Mesenchymal stem cell (in vitro differentiated cells and primary cell): ENCODE data around the gene GRIN1.

Experiments used
- DNase-seq: peaks from one replicate; pipeline ENCODE4 v3.0.0-alpha.2; 2013
- H2AFZ ChIP-seq: one replicate; pipeline ENCODE4 v1.6.1; 2013; ENCODE audit warnings: low read depth, mild to moderate bottlenecking, control low read depth, inconsistent platforms, low read length, moderate library complexity
- H2AK5ac ChIP-seq: 2 replicates; pipeline ENCODE4 v1.6.1; 2013; ENCODE audit warnings: low read length, moderate library complexity, mild to moderate bottlenecking, inconsistent platforms; ENCODE audit not compliant: severe bottlenecking
- H2BK120ac ChIP-seq: one replicate; pipeline ENCODE4 v1.6.1; 2013; ENCODE audit warnings: low read depth, mild to moderate bottlenecking, inconsistent platforms, low read length, moderate library complexity
- H2BK12ac ChIP-seq, 2 experiments: one replicate each; pipeline ENCODE4 v1.6.1; 2013; ENCODE audit warnings: inconsistent platforms in 2 of 2, low read length in 2 of 2, mild to moderate bottlenecking in 2 of 2, moderate library complexity in 2 of 2, control low read depth in 1 of 2
- H2BK15ac ChIP-seq: one replicate; pipeline ENCODE4 v1.6.1; 2013; ENCODE audit warnings: mild to moderate bottlenecking, low read depth, inconsistent platforms; ENCODE audit not compliant: poor library complexity, severe bottlenecking
- H2BK5ac ChIP-seq: 2 replicates; pipeline ENCODE4 v1.6.1; 2013; ENCODE audit warnings: low read depth, mild to moderate bottlenecking, low read length, control low read depth, inconsistent platforms; ENCODE audit not compliant: poor library complexity, severe bottlenecking
- H3K14ac ChIP-seq, 2 experiments: one replicate each; pipeline ENCODE4 v1.6.1; 2013; ENCODE audit warnings: inconsistent platforms in 2 of 2, low read length in 2 of 2, control low read depth in 1 of 2, mild to moderate bottlenecking in 1 of 2, moderate library complexity in 1 of 2
- H3K18ac ChIP-seq, 2 experiments: one replicate each; pipeline ENCODE4 v1.6.1; 2013; ENCODE audit warnings: inconsistent platforms in 2 of 2, low read length in 2 of 2, control low read depth in 1 of 2, low read depth in 1 of 2, mild to moderate bottlenecking in 1 of 2
- H3K23ac ChIP-seq, 2 experiments: one replicate each; pipeline ENCODE4 v1.6.1; 2013; ENCODE audit warnings: inconsistent platforms in 2 of 2, low read length in 2 of 2, mild to moderate bottlenecking in 2 of 2, moderate library complexity in 2 of 2, control low read depth in 1 of 2
- H3K27ac ChIP-seq: 2 replicates; pipeline ENCODE4 v1.5.1; 2013; ENCODE audit warnings: mild to moderate bottlenecking, moderate library complexity, low read length, control low read depth, inconsistent platforms; ENCODE audit not compliant: poor library complexity, severe bottlenecking
- H3K27me3 ChIP-seq, 2 experiments: 2 replicates each; pipeline versions ENCODE4 v1.6.1 to v1.7.0; 2013; ENCODE audit warnings: low read length in 2 of 2, mild to moderate bottlenecking in 2 of 2, moderate library complexity in 2 of 2, control low read depth in 1 of 2, inconsistent platforms in 1 of 2; ENCODE audit not compliant: control insufficient read depth in 1 of 2, insufficient read depth in 1 of 2
- H3K36me3 ChIP-seq, 2 experiments: 2 replicates each; pipeline versions ENCODE4 v1.6.1 to v1.7.0; 2013; ENCODE audit warnings: low read length in 2 of 2, control low read depth in 1 of 2, inconsistent platforms in 1 of 2, low read depth in 1 of 2, mild to moderate bottlenecking in 1 of 2; ENCODE audit not compliant: insufficient read depth in 2 of 2, control insufficient read depth in 1 of 2
- H3K4ac ChIP-seq, 2 experiments: one replicate each; pipeline ENCODE4 v1.6.1; 2013; ENCODE audit warnings: inconsistent platforms in 2 of 2, low read length in 2 of 2, mild to moderate bottlenecking in 2 of 2, moderate library complexity in 2 of 2, control low read depth in 1 of 2, low read depth in 1 of 2
- H3K4me1 ChIP-seq: 2 replicates; pipeline ENCODE4 v1.6.1; 2013; ENCODE audit warnings: low read depth, low read length, control low read depth; ENCODE audit not compliant: control insufficient read depth, insufficient read depth
- H3K4me2 ChIP-seq: 2 replicates; pipeline ENCODE4 v1.6.1; 2013; ENCODE audit warnings: low read length, mild to moderate bottlenecking, inconsistent platforms; ENCODE audit not compliant: poor library complexity, severe bottlenecking
- H3K4me3 ChIP-seq, 2 experiments: 2 replicates each; pipeline versions ENCODE4 v1.5.1 to v1.7.0; 2013; ENCODE audit warnings: low read length in 2 of 2, mild to moderate bottlenecking in 2 of 2, control low read depth in 1 of 2, low read depth in 1 of 2; ENCODE audit not compliant: insufficient read depth in 1 of 2
- H3K79me1 ChIP-seq: replicated peaks from 2 replicates; pipeline ENCODE4 v1.6.1; 2013; ENCODE audit warnings: mild to moderate bottlenecking, control low read depth, low read length, inconsistent platforms; ENCODE audit not compliant: poor library complexity, severe bottlenecking
- H3K9ac ChIP-seq: 2 replicates; pipeline ENCODE4 v1.7.0; 2013; ENCODE audit warnings: mild to moderate bottlenecking, low read length, moderate library complexity
- H3K9me3 ChIP-seq: 2 replicates; pipeline ENCODE4 v1.7.0; 2013; ENCODE audit warnings: mild to moderate bottlenecking, low read length; ENCODE audit not compliant: control insufficient read depth
- H4K8ac ChIP-seq: one replicate; pipeline ENCODE4 v1.6.1; 2013; ENCODE audit warnings: inconsistent platforms, mild to moderate bottlenecking, low read length, moderate library complexity
- H4K91ac ChIP-seq: one replicate; pipeline ENCODE4 v1.6.1; 2013; ENCODE audit warnings: mild to moderate bottlenecking, low read length, inconsistent platforms
- WGBS: methylation state at CpG from one replicate; pipeline ENCODE4 v1.1.7; 2013; ENCODE audit warnings: mixed read lengths; 5-methylcytosine and 5-hydroxymethylcytosine counted together

Gene GRIN1

DNA sequence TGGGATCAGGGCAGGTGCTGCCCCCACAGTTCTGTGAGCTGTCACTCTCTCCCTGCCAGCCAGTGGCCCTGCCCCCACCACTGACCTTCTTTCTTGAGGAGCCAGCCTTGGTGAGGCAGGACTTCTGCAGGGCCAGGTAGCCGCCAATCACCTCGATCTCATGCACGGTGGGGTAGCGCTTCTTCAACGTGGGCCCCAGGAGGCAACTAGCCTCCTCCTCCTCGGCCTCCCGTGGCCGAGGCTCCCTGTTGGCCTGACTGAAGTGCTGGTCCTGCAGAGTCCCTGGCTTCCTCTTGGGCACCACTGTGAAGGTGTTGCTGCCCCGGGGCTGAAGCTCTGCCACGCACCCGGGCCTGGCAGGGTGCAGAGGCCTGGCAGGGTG, 59.9 kb downstream of the GRIN1 start:
- Histone ChIP-seq H2BK120ac (no peak overlapping the region), H3K4ac (no peak overlapping the region), H3K4me3 (peak overlapping the region in 1 of 2 experiments; percentile 71), H4K8ac (no peak overlapping the region), H3K4me2 (peak overlapping the region; percentile 87), H3K36me3 (peaks cover 2 to 19% of the 10 kb centered on the region in 2 experiments), H2AFZ (no peak overlapping the region), H2BK5ac (no peak overlapping the region), H3K18ac (no peak overlapping the region), H2AK5ac (no peak overlapping the region), H3K27ac (no peak overlapping the region), H3K4me1 (peaks cover 60% of the 10 kb centered on the region), H3K14ac (peak overlapping the region in 1 of 2 experiments; percentile 2), H3K27me3 (no peaks in the 10 kb centered on the region), H3K23ac (peak overlapping the region in 1 of 2 experiments; percentile 57), H3K79me1 (peaks cover 31% of the 10 kb centered on the region), H4K91ac (peak overlapping the region; percentile 63), H3K9me3 (no peaks in the 10 kb centered on the region), H3K9ac (peak overlapping the region; percentile 57), H2BK12ac (no peak overlapping the region), H2BK15ac (no peak overlapping the region)
- DNase-seq: no peak
- whole genome bisulfite sequencing: 91% methylated on average over 11 of the region's 11 CpGs

DNA sequence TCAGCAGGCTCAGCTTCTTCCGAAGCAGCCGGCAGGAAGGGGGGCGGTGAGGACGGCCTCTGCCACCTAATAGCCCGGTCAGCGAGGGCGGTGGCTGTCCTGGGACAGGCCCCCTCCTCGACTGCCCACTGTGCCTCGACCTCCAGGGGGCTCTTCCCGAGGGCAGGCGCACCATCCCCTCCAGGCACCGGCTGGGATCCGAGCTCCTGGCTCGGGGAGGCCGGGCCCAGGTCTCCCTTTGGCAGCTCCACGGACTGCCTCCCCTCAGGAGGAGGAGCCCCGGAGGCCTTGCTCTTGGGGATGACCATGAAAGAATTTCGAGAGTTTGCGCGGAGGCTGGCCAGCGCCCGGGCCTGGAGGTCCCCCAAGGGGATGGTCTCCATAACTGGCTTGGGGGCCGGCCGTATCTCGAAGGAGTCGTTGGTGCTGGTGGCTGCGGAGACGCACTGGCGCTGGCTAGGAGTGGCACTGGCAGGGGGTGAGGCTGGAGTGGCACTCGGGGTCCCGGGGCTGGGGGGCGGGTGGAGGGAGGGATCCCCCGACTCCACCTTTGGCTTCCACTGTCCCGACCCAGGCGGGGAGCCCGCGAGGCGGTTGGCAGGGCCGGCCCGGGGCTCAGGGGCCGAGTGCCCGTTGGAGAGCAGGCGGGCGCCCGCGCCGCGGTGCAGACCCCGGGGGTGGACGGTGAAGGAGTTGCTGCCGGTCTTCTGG, 60.6 kb downstream of the GRIN1 start:
- peaks cover 58% of the 10 kb centered on the region for H3K4me1 ChIP-seq
- H3K79me1 ChIP-seq: peaks cover 31% of the 10 kb centered on the region
- peak overlapping the region; percentile 17 for H2BK15ac ChIP-seq
- no peak overlapping the region for H2AFZ ChIP-seq
- no peak overlapping the region for H2BK12ac ChIP-seq
- H3K9ac ChIP-seq: peak overlapping the region; percentile 57
- H3K4me3 ChIP-seq: peak overlapping the region; percentile 71 to 74
- no peak overlapping the region for H4K8ac ChIP-seq
- H3K9me3 ChIP-seq: no peaks in the 10 kb centered on the region
- H3K14ac ChIP-seq: peak overlapping the region in 1 of 2 experiments; percentile 53
- H2BK120ac ChIP-seq: peak overlapping the region; percentile 8
- H3K36me3 ChIP-seq: peaks cover 3 to 18% of the 10 kb centered on the region in 2 experiments
- peak overlapping the region in 1 of 2 experiments; percentile 73 for H3K23ac ChIP-seq
- H4K91ac ChIP-seq: no peak overlapping the region
- DNase-seq: no peak
- H3K18ac ChIP-seq: no peak overlapping the region
- H3K27me3 ChIP-seq: no peaks in the 10 kb centered on the region
- H2AK5ac ChIP-seq: no peak overlapping the region
- H3K4me2 ChIP-seq: peak overlapping the region; percentile 87
- 32% methylated on average over 29 of the region's 51 CpGs for whole genome bisulfite sequencing
- H3K27ac ChIP-seq: no peak overlapping the region
- peak overlapping the region in 1 of 2 experiments; percentile 44 for H3K4ac ChIP-seq
- H2BK5ac ChIP-seq: no peak overlapping the region

DNA sequence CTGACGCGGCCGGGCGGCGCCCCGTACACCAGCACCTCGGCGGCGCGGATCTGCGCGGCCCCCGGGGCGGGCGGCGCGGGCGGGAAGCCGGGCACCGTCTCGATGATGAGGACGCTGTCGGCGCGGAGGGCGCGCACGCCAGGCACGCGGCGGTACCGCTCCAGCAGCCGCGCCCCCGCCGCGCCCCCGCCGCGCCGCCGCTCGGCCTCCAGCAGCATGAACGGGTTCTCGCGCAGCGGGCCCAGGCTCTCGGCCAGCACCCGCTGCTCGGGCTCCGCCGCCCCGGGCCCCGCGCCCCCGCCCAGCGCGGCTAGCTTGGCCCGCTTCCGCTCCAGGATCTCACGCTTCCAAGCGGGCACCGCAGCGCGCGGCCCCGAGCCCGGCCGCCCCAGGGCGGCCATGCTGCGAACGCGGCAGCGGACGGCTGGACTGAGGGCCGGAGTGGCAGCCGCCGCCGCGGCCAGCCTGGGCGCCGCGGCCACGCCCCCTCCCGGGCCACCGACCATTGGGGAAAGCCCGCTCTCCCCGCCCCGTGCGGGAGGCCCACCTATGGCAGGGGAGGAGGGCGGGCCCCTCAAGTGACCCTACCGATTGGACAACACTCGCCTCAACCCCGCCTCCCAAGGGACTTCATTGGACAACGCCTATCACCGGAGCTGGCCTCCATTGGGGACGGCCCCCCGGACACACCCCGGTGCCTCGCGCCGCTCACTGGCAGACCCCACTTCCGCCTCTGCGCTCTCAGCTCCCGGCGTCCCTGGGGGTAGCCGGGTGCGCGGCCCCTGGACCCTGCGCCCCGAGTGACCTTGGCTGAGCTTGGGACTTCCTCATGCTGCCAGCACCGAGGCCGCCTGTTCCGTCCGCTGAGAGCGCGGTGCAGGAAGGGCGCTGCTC, 61.6 kb downstream of the GRIN1 start, which contains the start of gene TPRN:
TPRN (minus strand) TSS at position 431 of the 894 bp plus-strand sequence; CDS start at position 401, 30 bp downstream.
- peak within 1 kb of the TSS; percentile 17 for H2BK15ac ChIP-seq
- H3K9ac ChIP-seq: peak within 1 kb of the TSS; percentile 87
- 2% methylated on average over 75 of the region's 118 CpGs for WGBS
- peak within 1 kb of the TSS; percentile 40 for H4K91ac ChIP-seq
- peak; percentile 99 for DNase-seq
- peak within 1 kb of the TSS; percentile 3 to 65 for H3K4ac ChIP-seq
- H4K8ac ChIP-seq: peak within 1 kb of the TSS; percentile 93
- peak within 1 kb of the TSS; percentile 94 for H3K4me2 ChIP-seq
- peak within 1 kb of the TSS; percentile 75 to 97 for H3K18ac ChIP-seq
- H3K79me1 ChIP-seq: peaks cover 30% of the 10 kb centered on the region
- H2AFZ ChIP-seq: peak within 1 kb of the TSS; percentile 91
- no peak within 1 kb of the TSS for H3K27ac ChIP-seq
- H2BK120ac ChIP-seq: peak within 1 kb of the TSS; percentile 8
- no peak within 1 kb of the TSS for H2BK5ac ChIP-seq
- peaks cover 54% of the 10 kb centered on the region for H3K4me1 ChIP-seq
- H2BK12ac ChIP-seq: no peak within 1 kb of the TSS
- H3K23ac ChIP-seq: peak within 1 kb of the TSS in 1 of 2 experiments; percentile 67
- H3K9me3 ChIP-seq: no peaks in the 10 kb centered on the region
- H2AK5ac ChIP-seq: no peak within 1 kb of the TSS
- peaks cover 3 to 9% of the 10 kb centered on the region in 2 experiments for H3K36me3 ChIP-seq
- peak within 1 kb of the TSS; percentile 74 to 88 for H3K4me3 ChIP-seq
- no peaks in the 10 kb centered on the region for H3K27me3 ChIP-seq
- peak within 1 kb of the TSS in 1 of 2 experiments; percentile 87 for H3K14ac ChIP-seq
